Dermis blood vessel endothelial cell (primary cell): ENCODE results near the gene PUDP. TPM values are rescaled to one million over a fixed set of nuclear protein-coding genes. Genes with fewer than 3 reads are reported as not detected.
A peak's percentile ranks its signal among the peaks of the same experiment; 100 is the strongest.
"Not testable (repeated sequence)": the region's sequence is repeated elsewhere in the genome, so short reads cannot be mapped to it uniquely, and the experiment has no call there.

Experiments
- DNase-seq: peaks from one replicate; pipeline ENCODE4 v3.0.0; 2010
- total RNA-seq: library from RNA; depleted of rRNA; stranded (reverse); fragments of >200 nt; gene quantifications from 2 replicates; pipeline ENCODE4 v1.2.3, GENCODE V29; 2014

Gene PUDP
- total RNA-seq, 1 donor from 2014 or later, result 11.4 TPM

DNA sequence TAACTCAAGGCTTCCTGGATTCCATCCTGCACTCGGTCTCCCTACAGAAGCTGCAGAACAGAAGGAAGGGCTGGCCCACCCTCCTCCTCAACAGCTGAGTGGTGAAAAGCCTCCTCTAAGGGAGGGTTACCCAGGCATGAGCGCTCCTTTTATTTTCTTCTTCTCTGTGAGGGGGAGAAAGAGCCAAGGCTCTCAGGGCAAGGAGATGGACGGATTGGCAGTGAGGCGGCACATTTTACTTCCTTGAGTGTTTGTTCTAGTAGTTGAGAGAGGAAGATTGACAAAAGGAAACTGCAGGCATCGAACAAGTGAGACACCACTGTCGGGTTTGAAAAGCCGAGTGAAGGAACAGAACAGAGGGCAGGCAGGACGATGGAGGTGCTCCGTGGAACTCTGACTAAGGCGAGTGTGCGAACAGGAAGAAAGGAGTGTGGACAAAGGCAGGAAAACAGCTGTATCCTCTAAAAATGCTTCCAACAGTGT, 38.9 kb downstream of the PUDP start:
- peak; percentile 59 for DNase-seq

- no peak for DNase-seq
These were observed 39.9 kb downstream of the PUDP start for GRCh38 chrX:7108030-7108429.

GRCh38 chrX:7106649-7107048, 41.3 kb downstream of the PUDP start:
- no peak for DNase-seq

DNA sequence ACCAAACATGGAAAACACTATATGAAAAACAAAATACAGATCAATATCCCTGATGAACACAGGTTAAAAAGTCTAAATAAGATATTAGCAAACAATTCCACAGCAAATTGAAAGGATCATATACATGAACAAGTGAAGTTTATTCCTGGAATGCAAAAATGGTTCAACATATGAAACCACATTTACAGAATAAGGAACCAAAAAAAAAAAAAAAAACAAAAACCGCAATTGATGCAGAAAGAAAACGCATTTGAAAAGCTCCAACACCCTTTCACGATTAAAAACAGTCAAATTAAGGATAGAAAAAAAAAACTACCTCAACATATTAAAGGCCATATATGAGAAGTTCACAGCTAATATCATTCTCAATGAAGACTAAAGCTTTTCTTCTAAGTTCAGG, 45.8 kb downstream of the PUDP start:
- DNase-seq, result no peak

GRCh38 chrX:7100022-7100421, 47.9 kb downstream of the PUDP start:
- no peak for DNase-seq

DNA sequence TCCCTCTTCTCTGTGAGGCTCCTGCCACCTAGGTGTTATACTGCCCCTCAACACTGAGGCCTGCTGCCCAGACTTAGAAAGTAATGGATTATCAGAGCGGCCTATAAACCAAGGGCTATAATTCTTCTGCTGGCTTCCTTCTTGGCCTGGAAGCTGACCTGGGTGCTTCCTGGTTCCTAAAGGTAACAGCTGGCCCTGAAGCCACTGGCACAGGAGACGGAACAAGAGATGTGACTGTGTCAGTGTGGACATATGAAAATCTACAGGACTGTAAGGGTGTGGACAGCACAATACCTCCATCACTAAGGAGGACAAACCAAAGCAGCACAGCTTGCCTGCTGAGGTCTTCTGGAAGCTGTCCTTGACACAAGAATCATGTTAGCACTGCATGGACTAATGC, 52.3 kb downstream of the PUDP start:
- DNase-seq, result not testable (repeated sequence)

DNA sequence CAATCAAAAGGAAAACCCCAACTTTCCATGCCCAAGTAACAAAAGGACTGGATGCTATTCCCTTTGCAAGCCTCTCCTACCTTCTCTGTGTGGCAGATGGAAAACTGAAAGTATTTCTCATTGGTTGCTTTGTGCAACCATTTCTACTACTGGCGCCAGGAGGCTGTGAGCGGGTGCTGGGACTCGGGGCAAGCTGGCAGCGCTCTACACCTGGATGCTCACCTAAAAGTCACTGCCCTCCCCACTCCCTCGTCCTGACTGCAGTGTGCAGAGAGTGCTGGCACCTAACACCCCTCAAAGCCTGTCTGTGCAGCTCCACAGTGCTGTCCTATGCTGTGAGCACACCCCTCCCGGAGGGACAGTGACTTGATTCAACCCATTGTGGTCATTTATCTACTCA, 54.6 kb downstream of the PUDP start:
- DNase-seq, result no peak

DNA sequence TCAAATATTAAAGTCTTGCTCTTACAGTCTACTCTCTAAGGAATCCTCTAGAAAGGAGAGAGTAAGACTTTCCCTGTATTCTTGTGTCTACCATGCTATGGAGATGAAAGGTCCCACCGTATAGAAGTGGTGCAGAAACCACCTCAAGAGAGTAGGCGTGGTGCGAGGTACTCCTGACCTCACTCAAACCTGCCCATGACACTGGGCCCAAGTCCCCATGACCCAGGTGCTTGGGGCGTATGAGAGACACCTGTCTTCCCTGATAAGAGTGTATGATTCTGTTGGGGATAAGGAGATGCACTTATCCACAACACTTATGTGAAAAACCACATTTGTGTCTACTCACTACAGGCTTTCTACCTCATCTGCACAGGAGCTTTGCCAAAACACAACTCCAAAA, 55.4 kb downstream of the PUDP start:
- DNase-seq, result no peak

DNA sequence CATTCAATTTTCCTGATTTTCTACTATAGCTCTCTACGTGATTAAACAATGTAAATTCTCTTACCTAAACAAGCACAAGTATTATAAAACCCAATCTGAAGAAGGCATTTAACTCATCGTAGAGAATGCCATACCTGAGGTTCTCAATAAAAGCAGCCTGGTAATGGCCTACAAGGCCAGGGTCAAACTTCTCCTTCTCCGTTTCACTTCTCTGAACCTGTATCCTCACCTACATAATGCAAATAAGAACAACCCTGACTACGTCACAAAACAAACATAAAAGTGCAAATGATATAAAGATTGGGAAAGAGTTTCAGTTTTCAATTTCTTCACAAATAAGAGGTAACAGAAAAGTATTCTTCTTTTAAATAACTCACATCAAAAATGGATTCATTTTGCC, 56.0 kb downstream of the PUDP start:
- no peak for DNase-seq

DNA sequence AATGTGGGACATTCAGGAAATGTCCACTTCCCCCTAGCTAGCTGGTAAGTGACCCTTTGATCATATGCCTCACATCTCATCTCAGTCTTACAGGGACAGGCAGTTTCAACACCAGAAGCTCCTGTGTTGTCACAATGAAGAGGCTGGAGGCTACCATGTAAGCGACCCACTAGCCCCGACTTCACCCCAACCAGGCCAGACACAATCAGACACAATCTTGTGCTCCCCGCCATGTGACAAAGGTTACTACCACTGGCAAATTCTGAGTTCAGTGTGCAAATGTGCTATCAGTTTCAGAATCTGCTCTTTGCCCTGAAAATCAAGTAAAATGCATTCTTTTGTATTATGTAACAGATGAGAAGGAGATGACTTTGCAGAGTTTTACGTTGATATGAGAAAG, 57.3 kb downstream of the PUDP start:
- DNase-seq, result peak; percentile 30

GRCh38 chrX:7088968-7089615, 58.9 kb downstream of the PUDP start:
- peak; percentile 17 for DNase-seq

DNA sequence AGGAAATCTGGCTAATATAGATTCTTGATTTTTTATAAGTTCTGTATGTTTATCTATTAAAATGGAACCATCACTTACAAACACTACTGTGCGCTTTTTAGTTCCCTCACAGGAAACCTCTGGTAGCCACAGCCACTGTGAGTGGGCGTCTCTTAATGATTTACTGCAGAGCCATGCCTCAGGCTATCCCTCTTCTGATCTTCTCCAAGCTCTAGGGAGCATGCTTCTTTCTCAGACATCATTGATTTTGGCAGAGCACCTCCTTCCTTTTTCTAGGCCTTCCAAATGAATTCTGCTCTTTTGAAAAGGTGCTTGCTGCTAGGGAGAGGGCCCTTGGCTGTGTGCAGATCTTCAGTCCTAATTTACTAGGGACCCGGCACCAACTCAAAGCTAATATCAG, 61.6 kb downstream of the PUDP start:
- DNase-seq, result no peak

DNA sequence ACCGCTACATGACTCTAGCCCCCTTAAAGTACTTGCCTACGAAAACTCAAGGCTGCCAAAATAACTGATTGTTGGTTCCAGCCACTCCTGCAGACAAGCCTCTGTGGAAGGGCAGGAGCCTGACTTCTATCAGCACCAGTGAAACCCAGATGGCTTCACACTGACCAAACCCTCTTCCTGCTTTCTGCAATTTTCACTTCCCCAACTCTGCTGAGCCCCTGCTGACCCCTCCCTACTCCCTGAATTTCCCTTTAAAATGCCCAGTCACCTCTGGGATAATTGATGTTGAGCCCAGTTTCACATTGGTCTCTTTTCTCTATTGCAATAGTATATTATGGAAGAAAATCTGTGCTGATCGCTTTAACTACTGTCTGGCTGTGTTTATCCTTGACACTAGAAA, 62.1 kb downstream of the PUDP start:
- no peak for DNase-seq

GRCh38 chrX:7084841-7085240, 63.1 kb downstream of the PUDP start:
- no peak for DNase-seq

DNA sequence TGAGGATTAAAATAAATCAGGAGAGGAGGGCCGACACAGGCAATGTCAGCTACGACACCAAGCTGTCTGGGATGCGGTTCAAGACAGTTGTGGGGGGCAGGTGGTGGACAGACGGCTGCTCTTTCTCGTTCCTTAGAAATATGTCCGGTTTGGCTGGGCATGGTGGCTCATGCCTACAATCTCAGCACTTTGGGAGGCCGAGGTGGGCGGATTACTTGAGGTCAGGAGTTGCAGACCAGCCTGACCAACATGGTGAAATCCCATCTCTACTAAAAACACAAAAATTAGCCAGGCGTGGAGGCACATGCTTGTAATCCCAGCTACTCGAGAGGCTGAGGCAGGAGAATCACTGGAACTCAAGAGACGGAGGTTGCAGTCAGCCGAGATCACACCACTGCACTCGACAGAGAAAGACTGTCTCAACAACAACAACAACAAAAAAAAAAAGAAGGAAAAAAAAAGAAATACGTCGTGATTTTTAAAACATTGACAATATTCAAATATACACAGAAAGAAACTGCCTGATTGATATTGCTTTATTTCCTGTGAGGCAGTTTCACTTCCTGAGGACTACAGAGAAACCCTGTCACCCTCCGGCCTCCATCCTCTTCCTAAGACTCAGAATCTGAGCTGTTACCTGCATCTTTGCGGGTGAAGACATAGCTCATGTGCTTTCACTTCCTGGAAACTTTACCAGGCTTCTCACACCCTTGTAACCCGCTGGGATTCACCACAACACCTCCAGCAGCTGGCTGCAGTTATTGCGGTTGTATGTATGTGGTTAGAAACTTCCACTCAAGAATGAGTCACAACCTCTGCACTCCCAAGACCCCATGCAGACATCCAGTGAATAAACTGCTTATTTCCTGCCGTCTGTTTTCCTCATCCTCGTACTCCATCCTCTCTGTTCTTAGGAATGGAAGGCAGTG, 64.2 kb downstream of the PUDP start:
- peak; percentile 76 for DNase-seq

GRCh38 chrX:7083021-7083420, 64.9 kb downstream of the PUDP start:
- DNase-seq, result no peak

- DNase-seq, result no peak
These were observed 65.4 kb downstream of the PUDP start for GRCh38 chrX:7082556-7082955.

DNA sequence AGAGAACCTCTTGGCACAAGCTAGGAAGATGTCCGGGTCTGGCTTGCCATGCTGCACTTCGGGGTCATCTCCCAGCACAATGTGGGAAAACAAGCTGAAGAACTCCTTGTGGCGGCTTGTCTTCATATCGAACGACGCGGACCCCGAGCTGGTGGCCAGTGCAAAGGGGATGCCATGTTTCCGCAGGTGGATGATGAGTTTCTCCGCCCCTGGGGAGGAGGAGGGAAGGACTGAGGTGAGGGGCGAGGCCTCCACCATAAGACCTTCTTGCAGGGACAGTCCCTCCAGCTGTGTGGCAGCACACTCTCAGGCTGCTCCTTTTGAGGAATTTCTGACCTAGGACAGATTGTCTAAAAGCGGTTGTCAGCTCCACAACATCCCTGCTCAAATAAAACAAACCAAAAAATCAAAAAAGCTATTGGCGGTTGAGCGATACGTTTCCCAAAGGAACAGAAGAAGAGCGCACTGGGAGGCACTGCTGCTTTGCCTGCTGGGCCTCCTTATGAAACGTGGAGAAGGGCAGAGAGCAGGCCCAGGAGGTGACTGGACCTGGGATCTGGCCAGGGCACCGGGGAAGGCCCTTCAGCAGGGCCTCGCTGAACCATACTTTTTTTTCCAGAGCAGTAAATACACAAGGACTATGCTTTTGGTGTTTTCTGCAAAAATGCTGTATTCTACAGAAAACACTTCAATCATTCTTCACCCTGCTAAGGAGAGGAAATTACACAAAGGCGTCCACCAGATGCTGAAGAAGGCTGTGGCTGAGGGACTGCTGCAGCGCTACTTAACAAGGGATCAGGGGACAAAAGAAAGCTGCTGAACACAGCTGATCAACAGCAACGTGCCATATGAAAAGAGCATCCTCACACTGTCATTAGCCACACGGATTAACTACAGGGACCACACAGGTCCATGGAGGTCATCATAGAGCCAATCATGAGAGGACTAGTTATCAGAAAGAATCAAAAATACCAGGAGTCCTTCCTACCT, 70.4 kb downstream of the PUDP start:
- no peak for DNase-seq

GRCh38 chrX:7076245-7076661, 71.7 kb downstream of the PUDP start:
- DNase-seq, result no peak

DNA sequence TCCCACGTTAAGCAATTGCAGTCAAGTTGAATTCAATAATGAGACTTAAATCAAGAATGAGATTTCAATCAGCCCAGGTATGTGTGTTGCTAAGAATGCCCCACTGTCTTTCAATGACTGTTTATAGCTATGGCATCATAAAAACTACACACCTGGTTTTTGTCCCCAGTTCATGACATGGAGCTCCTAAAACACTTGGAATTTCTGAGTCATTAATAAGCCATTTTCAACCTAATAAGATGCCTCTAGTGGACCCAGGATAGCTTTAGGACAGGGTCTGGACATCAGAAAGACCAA, 73.1 kb downstream of the PUDP start:
- no peak for DNase-seq

DNA sequence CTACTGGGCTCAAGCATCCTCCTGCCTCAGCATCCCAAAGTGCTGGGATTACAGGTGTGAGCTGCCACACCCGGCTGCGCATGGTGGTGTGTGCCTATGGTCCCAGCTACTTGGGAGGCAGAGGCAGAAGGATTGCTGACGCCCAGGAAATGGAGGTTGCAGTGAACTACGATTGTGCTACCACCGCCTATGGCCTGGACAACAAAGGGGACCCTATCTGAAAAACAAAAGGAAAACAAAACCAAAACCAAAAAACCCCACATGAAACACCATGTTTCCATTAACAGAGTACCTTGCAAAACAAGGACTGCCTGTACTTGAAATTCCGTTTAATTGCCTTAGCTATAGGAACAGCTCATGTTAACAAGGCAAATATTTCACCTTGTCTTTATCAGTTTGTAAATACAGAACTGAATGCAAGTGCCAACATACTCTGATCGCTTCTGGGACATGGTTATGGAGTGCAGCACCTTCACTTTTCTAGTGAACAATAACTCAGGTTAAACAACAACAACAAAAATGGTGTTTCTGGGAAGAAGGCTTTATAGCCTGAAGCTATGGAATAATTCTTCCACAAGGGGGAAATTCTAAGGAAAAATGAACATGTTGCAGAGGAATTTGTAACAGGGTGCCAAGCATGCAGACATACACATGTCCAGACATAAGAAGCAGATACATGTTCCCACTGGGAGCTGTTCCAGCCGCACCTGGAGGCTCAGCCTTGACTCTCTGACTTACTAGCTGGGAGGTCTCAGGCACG, 73.6 kb downstream of the PUDP start:
- DNase-seq, result no peak

- no peak for DNase-seq
These were observed 74.6 kb downstream of the PUDP start for GRCh38 chrX:7073336-7073735.
